ENCODE measurements around the gene SPRR4.

SPRR4 gene

DNA sequence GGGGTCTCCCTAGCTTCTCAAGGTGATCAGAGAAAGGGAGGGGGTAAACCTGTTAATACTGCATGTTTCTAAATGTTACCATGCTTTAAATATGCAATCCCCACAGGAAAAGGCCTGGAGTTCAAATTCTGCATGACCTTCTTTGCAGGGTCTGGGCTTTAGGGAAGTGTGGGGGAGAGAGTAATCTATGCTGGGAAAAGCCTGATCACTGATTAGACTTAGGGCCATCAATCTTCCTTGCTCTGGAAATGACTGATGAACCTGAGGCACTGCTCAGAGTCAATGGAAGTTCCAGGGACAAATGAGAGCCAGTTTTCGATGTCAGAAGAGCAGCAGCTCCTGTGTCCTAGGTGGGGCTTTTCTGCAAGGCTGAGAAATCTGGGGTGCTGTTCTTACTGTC lies 10.2 kb downstream of the SPRR4 start:
- Mint-ChIP-seq H3K9me3 (no peaks in the 10 kb centered on the region), H3K27ac (no peak overlapping the region), H3K4me1 (no peaks in the 10 kb centered on the region), H3K4me3 (no peak overlapping the region), H3K36me3 (no peaks in the 10 kb centered on the region), H3K27me3 (peaks cover 21% of the 10 kb centered on the region)
- ATAC-seq (ENCODE audit: low read depth), result no peak
- no peak for DNase-seq (ENCODE audit: low spot score in 2 of 2)

DNA sequence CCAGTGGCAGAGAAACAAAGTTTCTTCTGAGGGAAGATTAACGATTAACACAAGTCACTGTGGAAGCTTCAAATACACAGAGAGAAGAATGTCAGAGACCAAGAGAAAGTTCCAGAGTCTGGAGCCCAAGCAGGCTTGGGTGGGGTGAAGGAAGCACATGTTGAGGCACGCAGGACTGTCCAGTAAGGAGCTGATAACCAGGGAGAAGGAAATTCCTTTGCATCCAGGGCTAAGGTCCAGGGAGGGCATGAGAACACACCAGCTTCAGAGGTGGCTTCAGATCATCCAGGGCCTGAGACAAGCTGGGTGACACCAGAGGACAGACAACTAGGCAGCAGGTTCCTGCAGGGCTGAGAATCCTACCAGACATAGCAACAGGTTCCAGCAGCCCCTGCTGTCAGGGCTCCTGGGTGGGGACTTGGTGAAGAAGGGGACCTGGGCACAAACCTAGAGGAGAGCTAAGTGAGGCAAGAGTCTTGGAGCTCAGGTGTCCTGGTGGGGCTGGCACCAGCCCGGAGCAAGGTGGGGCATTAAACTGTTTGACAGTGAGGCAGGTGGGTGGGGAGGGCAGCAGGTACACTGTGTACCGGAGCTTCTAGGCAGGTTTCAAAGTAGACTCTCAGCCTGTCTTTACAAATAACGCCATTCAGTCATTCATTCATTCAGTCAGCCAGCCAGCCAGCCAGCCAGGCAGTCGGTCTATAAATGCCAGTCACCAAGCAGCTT lies 10.9 kb downstream of the SPRR4 start:
- H3K4me1 Mint-ChIP-seq, result no peaks in the 10 kb centered on the region
- peaks cover 23% of the 10 kb centered on the region for H3K27me3 Mint-ChIP-seq
- no peaks in the 10 kb centered on the region for H3K9me3 Mint-ChIP-seq
- no peaks in the 10 kb centered on the region for H3K36me3 Mint-ChIP-seq
- ATAC-seq (ENCODE audit: low read depth) (no peak), DNase-seq (ENCODE audit: low spot score in 2 of 2) (no peak)
- no peak overlapping the region for H3K27ac Mint-ChIP-seq
- no peak overlapping the region for H3K4me3 Mint-ChIP-seq

DNA sequence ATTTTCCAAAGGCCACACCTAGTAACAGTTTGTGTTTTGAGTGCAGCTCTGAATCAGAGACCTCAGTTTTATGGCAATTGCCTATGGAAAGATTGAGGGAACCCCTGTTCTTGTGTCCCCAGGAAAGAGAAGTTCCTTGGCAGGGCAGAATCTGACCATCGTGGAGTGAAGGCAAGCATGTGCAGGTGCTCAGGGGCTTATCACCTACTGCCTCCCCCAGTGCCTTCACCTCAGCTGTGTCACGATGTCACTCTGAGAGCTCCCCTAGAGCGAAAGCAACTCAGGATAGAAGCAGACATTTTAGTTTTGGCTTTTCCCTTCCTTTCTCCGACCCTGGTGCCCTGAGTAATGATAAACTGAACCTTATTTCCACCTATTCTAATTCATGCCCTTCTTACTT lies 11.6 kb downstream of the SPRR4 start:
- H3K4me3 Mint-ChIP-seq, result no peak overlapping the region
- DNase-seq (ENCODE audit: low spot score in 2 of 2), result no peak
- H3K27me3 Mint-ChIP-seq, result peaks cover 25% of the 10 kb centered on the region
- H3K27ac Mint-ChIP-seq, result no peak overlapping the region
- H3K9me3 Mint-ChIP-seq, result no peaks in the 10 kb centered on the region
- H3K4me1 Mint-ChIP-seq, result no peaks in the 10 kb centered on the region
- no peaks in the 10 kb centered on the region for H3K36me3 Mint-ChIP-seq
- no peak for ATAC-seq (ENCODE audit: low read depth)

DNA sequence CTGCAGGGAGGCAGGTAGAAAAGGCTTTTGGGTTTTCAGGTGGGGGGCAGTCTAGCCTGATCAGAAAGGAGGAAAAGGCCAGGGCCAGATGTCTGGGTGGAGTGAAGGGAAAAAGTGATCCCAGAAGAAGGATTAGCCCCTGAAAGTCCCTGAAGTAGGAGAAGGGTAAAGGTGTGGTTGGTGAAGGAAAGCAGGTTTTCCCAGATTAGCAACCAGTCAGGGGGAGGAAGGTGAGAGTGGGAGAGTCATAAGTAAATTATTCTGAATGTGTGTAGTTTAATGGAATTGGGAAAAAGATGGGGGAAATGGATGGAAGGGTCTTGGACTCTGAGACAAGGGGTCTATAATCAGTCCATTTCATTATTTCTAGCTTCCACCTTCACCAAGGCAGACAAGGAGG lies 12.8 kb downstream of the SPRR4 start:
- H3K4me1 Mint-ChIP-seq, result no peaks in the 10 kb centered on the region
- H3K9me3 Mint-ChIP-seq, result no peaks in the 10 kb centered on the region
- DNase-seq (ENCODE audit: low spot score in 2 of 2) (no peak), ATAC-seq (ENCODE audit: low read depth) (no peak)
- no peak overlapping the region for H3K27ac Mint-ChIP-seq
- no peak overlapping the region for H3K4me3 Mint-ChIP-seq
- H3K27me3 Mint-ChIP-seq, result peaks cover 25% of the 10 kb centered on the region
- H3K36me3 Mint-ChIP-seq, result no peaks in the 10 kb centered on the region

DNA sequence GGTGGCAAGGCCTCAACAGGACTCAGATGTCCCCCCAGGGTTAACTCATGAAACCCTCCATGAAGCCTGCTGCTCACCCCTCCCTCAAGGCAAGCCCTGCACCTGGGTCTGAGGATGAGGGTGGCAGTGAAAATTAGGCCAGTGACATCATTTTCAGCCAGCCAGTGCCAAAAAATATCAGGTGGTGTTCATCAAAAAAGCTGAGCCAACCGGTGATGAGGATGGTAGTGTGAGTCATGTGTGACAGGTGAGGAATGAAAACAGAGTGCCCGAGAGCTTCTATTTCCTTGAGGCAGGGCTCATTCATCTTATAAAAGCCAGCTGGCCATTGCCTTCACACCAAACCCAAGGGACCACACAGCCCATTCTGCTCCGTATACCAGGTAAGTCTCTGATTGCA lies 13.3 kb downstream of the SPRR4 start, which contains the start of gene SPRR1A:
TSS of gene SPRR1A (plus strand) at position 339 of the 400 bp plus-strand sequence. CDS start 1,150 bp downstream, outside the sequence.
- ATAC-seq (ENCODE audit: low read depth), result no peak
- H3K36me3 Mint-ChIP-seq, result no peaks in the 10 kb centered on the region
- DNase-seq (ENCODE audit: low spot score in 2 of 2), result no peak
- H3K4me1 Mint-ChIP-seq, result no peaks in the 10 kb centered on the region
- peaks cover 25% of the 10 kb centered on the region for H3K27me3 Mint-ChIP-seq
- no peaks in the 10 kb centered on the region for H3K9me3 Mint-ChIP-seq
- no peak within 1 kb of the TSS for H3K4me3 Mint-ChIP-seq
- no peak within 1 kb of the TSS for H3K27ac Mint-ChIP-seq

DNA sequence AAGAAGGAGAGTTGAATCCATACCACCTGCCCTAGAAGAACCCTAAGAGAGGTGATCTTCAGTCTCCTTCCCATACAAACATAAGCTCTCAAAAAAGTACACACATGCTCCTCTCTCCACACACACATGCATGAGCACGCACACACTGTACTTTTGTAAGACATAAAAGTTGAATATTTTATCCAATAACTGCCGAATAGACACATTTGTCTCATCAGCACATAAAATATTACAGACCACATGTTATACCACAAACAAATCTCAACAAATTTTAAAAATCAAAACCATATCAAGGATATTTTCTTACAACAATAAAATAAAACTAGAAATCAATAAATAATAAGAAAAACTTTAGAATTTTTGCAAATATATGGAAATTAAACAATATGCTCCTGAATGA lies 16.1 kb downstream of the SPRR4 start:
- Mint-ChIP-seq H3K27ac (no peak overlapping the region), H3K27me3 (peaks cover 16% of the 10 kb centered on the region), H3K4me1 (no peaks in the 10 kb centered on the region), H3K36me3 (no peaks in the 10 kb centered on the region), H3K9me3 (no peaks in the 10 kb centered on the region), H3K4me3 (no peak overlapping the region)
- ATAC-seq (ENCODE audit: low read depth) (no peak), DNase-seq (ENCODE audit: low spot score in 2 of 2) (no peak)

DNA sequence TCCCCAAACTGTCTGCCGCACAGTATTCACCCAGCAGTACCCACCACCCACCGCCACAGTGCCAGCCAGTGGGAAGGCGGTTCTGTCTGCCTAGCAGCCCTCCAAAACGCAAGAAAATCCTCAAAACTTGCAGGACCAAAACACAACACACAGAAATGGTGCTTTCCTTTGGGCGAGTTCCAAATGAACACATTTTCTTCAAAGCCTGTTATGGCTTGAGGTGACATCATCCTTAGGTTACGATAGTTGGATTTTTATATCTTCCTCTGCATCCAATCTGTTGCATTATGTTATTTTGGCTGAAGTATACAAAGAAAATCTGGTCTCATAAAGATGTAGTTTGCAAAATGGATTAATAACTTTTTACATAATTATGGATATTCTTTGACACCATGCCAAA lies 22.7 kb downstream of the SPRR4 start:
- Mint-ChIP-seq H3K27ac (no peak overlapping the region), H3K4me3 (no peak overlapping the region), H3K9me3 (peaks cover 3% of the 10 kb centered on the region), H3K4me1 (no peaks in the 10 kb centered on the region), H3K27me3 (peaks cover 1% of the 10 kb centered on the region), H3K36me3 (no peaks in the 10 kb centered on the region)
- DNase-seq (ENCODE audit: low spot score in 2 of 2) (no peak), ATAC-seq (ENCODE audit: low read depth) (no peak)

DNA sequence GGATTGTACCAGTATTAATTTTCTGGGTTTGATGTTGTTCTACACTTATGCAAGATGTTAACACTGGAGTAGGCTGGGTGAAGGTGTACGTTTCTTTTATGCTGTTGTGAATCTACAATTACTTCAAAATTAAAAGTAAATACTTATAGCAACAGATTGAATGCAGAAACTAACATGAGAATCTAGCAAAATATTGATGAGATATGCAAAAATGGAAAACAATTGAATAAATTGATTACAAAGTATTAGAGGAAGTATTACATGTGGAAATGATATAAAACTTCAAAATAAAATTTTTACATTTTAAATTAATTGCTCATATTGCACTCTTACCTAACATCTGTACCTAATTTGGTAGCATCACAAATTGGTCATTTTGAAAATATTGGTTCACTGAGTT lies 25.4 kb downstream of the SPRR4 start:
- H3K4me3 Mint-ChIP-seq, result no peak overlapping the region
- no peaks in the 10 kb centered on the region for H3K36me3 Mint-ChIP-seq
- peaks cover 3% of the 10 kb centered on the region for H3K9me3 Mint-ChIP-seq
- H3K27me3 Mint-ChIP-seq, result peaks cover 9% of the 10 kb centered on the region
- no peak for ATAC-seq (ENCODE audit: low read depth)
- no peaks in the 10 kb centered on the region for H3K4me1 Mint-ChIP-seq
- DNase-seq (ENCODE audit: low spot score in 2 of 2), result no peak
- H3K27ac Mint-ChIP-seq, result no peak overlapping the region

DNA sequence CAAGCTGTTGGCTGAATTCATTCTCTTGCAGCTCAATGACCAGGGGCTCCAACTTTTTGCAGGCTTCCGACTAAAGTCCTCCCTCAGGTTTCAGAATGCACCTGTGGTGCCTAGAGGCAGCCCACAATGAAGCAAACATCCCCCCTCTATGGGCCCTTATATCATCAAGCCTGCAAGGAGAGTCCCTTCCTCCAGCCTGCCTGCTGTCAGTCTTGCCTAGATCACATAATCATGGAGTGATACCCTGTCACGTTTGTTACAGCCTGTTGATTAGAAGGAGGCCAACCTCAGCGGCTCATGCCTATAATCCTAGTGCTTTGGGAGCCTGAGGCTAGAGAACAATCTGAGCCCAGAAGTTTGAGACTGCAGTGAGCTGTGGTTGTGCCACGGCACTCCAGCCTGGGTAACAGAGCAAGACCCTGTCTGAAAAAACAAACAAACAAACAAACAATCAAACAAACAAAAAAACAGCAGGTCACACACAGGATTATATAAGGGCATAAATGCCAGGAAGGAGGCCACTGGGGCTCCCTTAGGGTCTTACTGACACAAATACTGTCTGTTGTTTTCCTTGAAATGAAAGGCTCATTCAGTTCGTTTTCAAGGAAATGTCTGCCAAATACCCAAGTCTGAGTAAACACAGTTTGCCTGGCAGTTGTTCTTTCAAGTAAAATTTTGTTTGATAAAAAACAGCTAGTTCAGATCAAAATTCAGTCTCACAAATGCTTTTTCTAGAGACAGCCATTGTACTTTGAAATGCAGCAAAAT lies 26.4 kb downstream of the SPRR4 start:
- Mint-ChIP-seq H3K36me3 (no peaks in the 10 kb centered on the region), H3K4me1 (no peaks in the 10 kb centered on the region), H3K27ac (no peak overlapping the region), H3K9me3 (peaks cover 3% of the 10 kb centered on the region), H3K4me3 (no peak overlapping the region), H3K27me3 (peaks cover 9% of the 10 kb centered on the region)
- DNase-seq (ENCODE audit: low spot score in 2 of 2) (no peak), ATAC-seq (ENCODE audit: low read depth) (no peak)

DNA sequence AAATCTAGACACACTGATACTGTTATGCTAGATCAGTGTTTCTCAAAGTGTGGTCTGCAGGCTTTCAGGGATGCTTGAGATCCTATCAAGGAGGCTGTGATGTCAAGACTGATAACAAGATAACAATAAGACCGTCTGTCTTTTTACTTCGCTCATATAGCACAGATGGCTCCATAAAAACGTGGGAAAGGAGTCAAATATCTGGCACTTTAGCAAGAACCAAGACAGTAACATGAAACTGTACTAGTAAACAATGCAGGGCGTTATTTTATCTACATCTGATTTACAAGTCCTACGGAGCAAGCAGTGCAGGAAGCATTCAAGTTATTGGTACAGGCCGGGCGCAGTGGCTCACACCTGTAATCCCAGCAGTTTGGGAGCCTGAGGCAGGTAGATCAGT lies 27.5 kb downstream of the SPRR4 start:
- no peak overlapping the region for H3K4me3 Mint-ChIP-seq
- ATAC-seq (ENCODE audit: low read depth), result no peak
- peaks cover 11% of the 10 kb centered on the region for H3K27me3 Mint-ChIP-seq
- peaks cover 3% of the 10 kb centered on the region for H3K9me3 Mint-ChIP-seq
- DNase-seq (ENCODE audit: low spot score in 2 of 2), result no peak
- H3K4me1 Mint-ChIP-seq, result no peaks in the 10 kb centered on the region
- H3K27ac Mint-ChIP-seq, result no peak overlapping the region
- H3K36me3 Mint-ChIP-seq, result no peaks in the 10 kb centered on the region

DNA sequence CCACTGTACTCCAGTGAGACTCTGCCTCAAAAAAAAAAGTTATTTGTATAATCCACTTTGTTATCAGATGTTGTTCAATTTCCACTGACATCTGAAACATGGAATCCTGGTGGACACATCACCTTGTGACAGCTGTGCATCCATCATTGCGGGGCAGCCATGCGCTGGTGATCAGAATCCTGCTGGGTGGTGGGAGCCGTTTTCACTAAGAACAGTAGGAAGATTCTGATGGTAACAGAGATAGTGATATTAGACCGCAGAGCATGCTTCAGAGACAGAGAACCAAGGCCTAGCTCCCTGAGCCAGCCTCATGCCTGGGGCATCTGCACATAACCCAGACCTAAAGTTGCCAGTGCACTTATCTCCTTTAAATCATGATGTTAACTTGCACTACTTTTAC lies 28.0 kb downstream of the SPRR4 start:
- ATAC-seq (ENCODE audit: low read depth) (no peak), DNase-seq (ENCODE audit: low spot score in 2 of 2) (no peak)
- Mint-ChIP-seq H3K27me3 (peaks cover 11% of the 10 kb centered on the region), H3K36me3 (no peaks in the 10 kb centered on the region), H3K27ac (no peak overlapping the region), H3K4me3 (no peak overlapping the region), H3K4me1 (no peaks in the 10 kb centered on the region), H3K9me3 (peaks cover 3% of the 10 kb centered on the region)

DNA sequence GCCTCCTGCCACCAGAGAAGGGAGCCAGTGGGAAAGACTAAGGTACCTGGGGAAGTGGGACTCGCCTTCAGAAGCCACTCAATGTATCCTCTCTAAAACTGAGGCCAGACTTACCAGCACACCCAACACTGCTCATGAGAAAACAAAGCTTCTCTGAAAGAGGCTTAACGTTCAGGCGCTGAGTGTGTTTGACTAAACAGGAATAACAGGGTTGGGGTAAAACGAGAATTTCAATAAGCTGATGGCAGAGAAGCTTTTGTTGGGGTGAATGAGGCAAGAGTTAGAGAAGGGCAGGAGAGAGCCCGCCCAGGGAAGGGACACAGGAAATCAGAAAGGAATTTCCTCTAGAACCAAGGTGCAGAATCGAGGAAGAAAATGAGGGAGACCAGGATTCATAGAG lies 29.4 kb downstream of the SPRR4 start:
- no peak overlapping the region for H3K4me3 Mint-ChIP-seq
- no peak overlapping the region for H3K27ac Mint-ChIP-seq
- H3K36me3 Mint-ChIP-seq, result no peaks in the 10 kb centered on the region
- ATAC-seq (ENCODE audit: low read depth) (no peak), DNase-seq (ENCODE audit: low spot score in 2 of 2) (no peak)
- no peaks in the 10 kb centered on the region for H3K4me1 Mint-ChIP-seq
- peaks cover 3% of the 10 kb centered on the region for H3K9me3 Mint-ChIP-seq
- peaks cover 11% of the 10 kb centered on the region for H3K27me3 Mint-ChIP-seq

DNA sequence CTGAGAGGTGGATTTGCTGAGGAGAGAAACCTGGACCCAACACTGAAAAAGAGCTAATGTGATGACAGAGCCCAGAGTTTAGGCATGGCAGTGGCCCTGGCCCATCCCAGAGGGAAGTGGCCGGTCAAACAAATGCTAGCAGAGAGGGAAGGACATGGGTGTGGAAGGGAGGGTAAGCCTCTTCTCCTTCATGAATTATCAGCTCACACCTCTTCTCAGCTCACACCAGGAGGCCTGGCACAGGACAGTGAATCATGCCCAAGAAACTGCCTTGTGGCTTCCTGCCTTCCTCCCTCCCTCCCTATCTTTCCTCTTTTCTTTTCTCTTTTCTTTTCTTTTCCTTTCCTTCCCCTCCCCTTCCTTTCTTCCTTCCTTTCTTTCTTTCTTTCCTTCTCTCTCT lies 29.8 kb downstream of the SPRR4 start:
- Mint-ChIP-seq H3K27me3 (peaks cover 9% of the 10 kb centered on the region), H3K4me1 (no peaks in the 10 kb centered on the region), H3K4me3 (no peak overlapping the region), H3K27ac (no peak overlapping the region), H3K9me3 (peaks cover 3% of the 10 kb centered on the region), H3K36me3 (no peaks in the 10 kb centered on the region)
- ATAC-seq (ENCODE audit: low read depth) (no peak), DNase-seq (ENCODE audit: low spot score in 2 of 2) (no peak)

DNA sequence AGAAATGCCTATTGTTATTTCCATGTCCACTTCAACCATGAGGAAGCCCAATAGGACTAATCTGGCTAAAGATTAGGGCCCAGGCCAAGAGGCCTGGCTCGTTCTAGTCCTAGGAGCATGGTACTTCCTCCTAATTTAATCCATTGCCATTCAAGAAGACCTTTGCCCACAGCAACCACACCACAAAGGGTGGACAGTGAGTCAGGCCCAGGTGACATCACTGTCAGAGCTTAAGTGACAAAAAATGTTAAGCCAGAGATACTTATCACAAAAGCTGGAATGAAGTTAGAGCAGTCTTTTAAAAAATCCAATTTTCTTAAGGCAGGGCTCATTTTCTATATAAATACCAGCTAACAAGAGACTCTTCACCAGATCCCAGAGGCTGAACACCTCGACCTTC lies 30.9 kb downstream of the SPRR4 start, which contains the start of gene SPRR3:
TSS of gene SPRR3 (plus strand) at position 368 of the 400 bp plus-strand sequence. CDS start 1,272 bp downstream, outside the sequence.
- no peaks in the 10 kb centered on the region for H3K9me3 Mint-ChIP-seq
- H3K27ac Mint-ChIP-seq, result no peak within 1 kb of the TSS
- peaks cover 9% of the 10 kb centered on the region for H3K27me3 Mint-ChIP-seq
- ATAC-seq (ENCODE audit: low read depth), result no peak
- H3K4me3 Mint-ChIP-seq, result no peak within 1 kb of the TSS
- no peaks in the 10 kb centered on the region for H3K4me1 Mint-ChIP-seq
- DNase-seq (ENCODE audit: low spot score in 2 of 2), result no peak
- H3K36me3 Mint-ChIP-seq, result no peaks in the 10 kb centered on the region
